ENCODE data around the gene PAM16.

Gene PAM16

DNA sequence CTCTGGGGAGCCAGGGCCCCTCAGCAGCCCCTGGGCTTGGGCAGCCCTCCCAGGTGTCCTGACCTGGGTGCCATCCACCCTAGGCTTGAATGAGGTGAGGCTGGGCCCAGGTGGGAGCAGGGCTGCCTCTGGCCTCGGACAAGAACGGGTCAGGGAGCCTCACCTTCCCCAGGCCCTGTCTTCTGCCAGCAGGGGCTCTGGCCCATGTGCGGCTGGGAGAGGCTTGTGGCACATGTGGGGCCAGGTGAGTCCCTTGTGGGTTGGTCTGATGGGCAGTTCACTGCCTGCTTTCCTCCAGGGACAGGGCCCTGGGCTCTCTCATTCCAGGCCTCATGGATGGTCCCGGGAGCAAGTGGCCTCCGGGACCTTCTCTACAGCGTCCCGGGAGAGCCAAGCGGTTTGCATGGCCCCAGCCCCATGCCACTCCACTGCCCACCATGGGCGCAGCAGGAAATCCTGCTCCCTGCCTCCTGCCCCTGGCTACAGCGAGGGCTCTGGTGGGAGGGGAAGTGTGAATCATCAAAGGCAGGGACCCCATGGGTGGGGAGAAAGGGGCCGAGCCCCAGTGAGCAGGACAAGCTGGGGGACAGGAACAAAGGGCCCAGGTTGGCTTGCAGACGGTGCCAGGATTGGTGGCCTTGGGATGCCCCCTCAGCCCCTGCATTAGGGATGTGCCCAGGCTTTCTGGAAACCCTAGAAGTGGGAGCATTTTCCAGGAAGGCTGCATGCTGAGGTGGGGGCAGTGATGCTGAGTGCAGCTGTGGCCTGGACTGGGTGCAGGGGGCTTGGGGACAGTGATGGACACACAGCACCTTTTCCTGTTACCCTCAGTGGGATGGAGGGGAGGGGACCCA lies 32.7 kb upstream of the PAM16 start:
- DNase-seq: no peak

GRCh38 chr16:4382795-4383357 lies 31.8 kb upstream of the PAM16 start:
- no peak for DNase-seq

DNA sequence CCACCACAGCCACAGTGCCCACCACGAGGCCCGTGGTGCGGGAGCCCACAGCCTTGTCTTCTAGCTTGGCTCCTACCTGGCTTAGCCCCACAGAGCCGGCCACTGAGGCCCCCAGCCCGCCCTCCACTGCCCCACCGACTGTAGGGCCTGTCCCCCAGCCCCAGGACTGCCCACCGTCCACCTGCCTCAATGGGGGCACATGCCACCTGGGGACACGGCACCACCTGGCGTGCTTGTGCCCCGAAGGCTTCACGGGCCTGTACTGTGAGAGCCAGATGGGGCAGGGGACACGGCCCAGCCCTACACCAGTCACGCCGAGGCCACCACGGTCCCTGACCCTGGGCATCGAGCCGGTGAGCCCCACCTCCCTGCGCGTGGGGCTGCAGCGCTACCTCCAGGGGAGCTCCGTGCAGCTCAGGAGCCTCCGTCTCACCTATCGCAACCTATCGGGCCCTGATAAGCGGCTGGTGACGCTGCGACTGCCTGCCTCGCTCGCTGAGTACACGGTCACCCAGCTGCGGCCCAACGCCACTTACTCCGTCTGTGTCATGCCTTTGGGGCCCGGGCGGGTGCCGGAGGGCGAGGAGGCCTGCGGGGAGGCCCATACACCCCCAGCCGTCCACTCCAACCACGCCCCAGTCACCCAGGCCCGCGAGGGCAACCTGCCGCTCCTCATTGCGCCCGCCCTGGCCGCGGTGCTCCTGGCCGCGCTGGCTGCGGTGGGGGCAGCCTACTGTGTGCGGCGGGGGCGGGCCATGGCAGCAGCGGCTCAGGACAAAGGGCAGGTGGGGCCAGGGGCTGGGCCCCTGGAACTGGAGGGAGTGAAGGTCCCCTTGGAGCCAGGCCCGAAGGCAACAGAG lies 31.0 kb upstream of the PAM16 start:
- no peak for DNase-seq

GRCh38 chr16:4381072-4381934 lies 30.2 kb upstream of the PAM16 start:
- DNase-seq: no peak

DNA sequence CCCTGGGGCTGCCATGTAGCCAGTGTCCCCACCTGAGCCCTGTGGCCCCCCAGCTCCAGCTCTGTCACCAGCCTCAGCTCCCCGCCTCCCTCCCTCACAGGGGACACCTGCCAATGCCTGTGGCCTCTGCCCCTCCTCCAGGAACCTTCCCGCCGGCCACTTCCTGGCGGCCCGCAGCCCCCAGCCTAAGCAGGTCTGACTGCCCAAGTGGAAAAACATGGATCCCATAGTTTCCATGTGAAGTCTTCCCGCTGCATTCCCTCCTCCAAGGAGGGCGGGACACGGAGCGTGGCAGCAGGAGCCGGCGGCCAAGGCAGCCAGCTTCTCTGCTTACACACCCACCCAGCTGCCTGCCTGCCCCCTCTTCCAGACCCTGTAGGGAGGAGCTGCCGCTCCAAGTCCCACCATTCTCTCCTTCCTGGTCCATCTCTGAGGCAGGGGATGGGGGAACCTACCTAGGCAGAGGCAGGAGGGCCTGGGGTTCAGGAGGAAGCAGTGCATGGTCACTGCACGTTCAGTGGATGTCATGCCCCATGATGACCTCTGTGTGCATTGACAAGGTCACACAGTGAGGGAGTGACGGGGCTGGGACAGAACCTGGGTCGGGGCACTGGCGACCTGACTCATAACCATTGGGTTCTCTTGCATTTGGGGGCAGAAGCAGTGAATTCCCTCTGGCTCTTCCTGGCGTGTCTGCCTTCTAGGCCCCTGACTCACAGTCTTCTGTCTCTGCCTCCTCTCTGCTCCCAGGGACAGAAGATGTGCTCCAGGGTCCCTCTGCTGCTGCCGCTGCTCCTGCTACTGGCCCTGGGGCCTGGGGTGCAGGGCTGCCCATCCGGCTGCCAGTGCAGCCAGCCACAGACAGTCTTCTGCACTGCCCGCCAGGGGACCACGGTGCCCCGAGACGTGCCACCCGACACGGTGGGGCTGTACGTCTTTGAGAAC lies 29.3 kb upstream of the PAM16 start:
- no peak for DNase-seq

- DNase-seq: no peak
These were observed 28.0 kb upstream of the PAM16 start for GRCh38 chr16:4378999-4379690.

DNA sequence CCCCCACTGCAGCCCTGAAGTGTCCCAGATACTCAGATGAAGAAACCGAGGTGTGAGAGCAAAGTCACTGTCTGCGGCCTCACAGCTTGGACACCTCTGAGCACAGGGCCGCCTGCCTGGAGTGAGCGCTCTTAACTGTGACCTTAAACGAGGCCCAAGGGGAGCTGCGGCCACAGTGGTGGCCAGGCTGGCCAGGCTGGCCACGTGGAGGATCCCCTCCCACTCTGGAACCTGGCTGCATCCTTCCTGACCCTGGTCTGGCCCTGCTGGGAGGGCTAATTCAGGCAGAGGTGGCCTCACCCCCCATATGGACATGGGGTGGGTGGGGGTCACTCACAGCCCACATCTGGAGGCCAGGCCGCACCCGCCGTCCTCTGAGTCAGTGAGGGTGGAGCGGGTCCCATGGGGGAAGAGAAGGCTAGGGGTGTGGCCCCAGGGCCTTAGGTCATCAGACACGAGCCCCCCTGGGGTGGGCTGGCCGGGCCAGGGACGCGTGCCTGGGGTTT lies 27.1 kb upstream of the PAM16 start:
- DNase-seq: no peak

GRCh38 chr16:4377573-4378154 lies 26.5 kb upstream of the PAM16 start:
- no peak for DNase-seq

GRCh38 chr16:4376893-4377572 lies 25.9 kb upstream of the PAM16 start:
- DNase-seq: no peak

- no peak for DNase-seq
These were observed 25.2 kb upstream of the PAM16 start for GRCh38 chr16:4376126-4376892.

DNA sequence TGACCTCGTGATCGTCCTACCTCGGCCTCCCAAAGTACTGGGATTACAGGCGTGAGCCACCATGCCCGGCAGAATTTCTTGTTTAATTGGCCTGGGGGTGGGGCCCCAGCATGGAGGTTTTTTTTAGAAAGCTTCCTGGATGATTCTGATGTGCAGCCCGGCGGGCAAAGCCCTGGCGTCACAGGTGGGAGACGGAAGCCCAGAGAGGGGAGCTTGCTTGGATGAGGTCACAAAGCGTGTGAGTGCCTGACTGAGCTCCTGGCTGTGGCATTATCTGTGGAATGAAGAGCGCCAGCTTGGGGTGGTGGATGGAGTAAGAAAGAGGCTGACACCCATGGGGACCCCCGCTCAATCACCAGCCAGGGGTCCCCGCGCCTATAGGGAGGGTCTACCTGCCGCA lies 24.6 kb upstream of the PAM16 start:
- no peak for DNase-seq

DNA sequence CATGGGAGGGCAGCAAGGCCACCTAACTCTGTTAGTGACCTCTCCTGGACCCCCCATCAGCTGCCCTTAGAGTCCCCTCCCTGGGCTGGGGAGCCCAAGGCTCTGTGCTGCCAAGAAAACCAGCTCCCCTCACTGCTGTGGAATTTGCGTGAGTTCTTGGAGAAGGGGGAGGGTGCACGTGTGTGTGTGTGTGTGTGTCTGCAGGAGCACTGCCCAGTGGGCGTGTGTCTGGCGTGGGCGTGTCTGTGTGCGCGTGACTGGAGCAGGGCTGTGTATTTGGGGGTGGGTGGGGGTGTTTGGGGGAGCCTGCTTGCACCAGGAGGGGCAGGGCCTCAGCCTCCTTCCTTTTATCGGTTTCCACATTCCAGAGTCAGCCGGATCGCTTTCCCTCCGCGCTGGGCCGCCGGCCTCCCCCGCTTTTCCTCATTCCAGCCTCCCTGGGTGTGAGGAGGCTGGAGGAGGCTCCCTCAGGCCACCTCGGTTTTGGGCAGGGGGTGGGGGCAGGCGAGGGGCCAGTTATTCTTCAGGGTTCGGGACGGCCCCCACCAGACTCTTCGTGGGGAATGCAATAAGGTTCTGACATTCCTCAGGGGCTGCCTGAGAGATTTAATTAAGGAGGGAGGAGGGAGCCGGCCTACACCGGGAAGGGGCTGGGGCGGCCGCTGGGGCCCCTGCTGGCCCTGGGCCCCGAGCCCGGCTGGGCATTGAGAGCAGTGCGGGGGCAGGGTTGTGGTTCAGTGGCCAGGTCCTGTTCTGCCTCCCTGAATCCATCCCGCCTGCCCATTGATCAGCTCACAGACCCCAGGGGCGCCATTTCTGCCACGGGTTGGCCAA lies 23.0 kb upstream of the PAM16 start:
- DNase-seq: no peak

DNA sequence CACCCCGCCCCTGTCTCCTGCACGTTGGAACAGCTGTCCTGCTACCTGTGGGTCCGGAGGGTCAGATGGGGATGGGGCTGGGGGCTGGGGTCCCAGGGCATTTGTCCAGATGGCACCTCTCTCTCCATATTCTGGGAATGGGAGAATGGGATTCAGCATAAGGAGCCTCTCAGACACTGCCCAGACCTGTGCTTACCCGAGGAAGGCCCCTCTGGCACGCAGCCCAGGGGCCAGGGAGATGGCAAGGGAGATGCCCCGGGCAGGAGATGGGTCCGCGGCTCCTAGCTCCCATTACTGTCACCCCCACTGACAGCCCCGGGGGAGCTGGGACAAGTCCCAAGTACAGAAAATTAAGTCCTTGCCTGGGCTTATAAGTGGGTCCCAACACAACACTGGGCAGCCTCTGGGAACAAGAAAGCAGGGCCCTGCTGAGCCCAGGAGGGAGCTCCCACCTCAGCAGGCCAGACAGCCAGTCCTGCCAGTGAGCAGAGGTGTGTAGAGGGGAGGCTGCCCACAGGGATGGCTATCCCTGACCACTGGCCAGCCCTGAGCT lies 22.3 kb upstream of the PAM16 start:
- DNase-seq: no peak

- no peak for DNase-seq
These were observed 21.6 kb upstream of the PAM16 start for GRCh38 chr16:4372578-4373355.

- DNase-seq: no peak
These were observed 21.0 kb upstream of the PAM16 start for GRCh38 chr16:4372001-4372577.

DNA sequence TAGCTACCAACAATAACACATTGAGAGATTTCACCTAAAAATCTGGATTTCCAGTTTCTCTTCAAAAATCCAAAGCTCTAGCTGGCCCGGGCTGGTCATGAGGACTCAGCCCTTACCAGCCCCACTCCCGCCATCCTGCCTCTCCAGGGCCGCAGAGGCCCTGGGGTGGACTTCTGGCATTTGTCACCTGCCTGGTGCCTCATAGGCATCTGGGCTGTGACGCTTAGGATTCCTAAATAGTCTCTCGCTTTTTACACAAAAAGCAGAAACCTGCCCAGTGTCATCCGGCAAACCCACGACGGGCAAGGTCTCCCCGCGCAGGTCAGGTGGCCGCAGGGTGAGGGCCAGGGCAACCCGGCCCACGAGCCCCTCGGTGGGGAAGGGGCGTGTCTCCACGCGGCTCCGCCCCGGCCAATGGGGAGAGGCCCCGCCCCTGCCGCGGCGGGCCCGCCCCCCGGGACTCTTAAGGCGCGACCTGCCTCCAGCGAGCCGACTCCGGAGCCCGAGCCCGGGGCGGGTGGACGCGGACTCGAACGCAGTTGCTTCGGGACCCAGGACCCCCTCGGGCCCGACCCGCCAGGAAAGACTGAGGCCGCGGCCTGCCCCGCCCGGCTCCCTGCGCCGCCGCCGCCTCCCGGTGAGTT lies 20.4 kb upstream of the PAM16 start, which contains the start of gene VASN:
Gene VASN, plus strand, starts transcription at position 492 of the 644 bp plus-strand sequence. CDS start 9,030 bp downstream, outside the sequence.
- DNase-seq: no peak
